HCT116 (cell line): Measurements from ENCODE around the gene SETD6.

Experiments used
- ATF3 ChIP-seq: IDR thresholded peaks from 2 replicates; pipeline ENCODE4 v1.6.1; 2012
- TF ChIP-seq, protein P1 (sequence below): IDR thresholded peaks from 2 replicates; pipeline ENCODE4 v1.6.1; 2012; ENCODE audit warnings: low read depth

DNA sequence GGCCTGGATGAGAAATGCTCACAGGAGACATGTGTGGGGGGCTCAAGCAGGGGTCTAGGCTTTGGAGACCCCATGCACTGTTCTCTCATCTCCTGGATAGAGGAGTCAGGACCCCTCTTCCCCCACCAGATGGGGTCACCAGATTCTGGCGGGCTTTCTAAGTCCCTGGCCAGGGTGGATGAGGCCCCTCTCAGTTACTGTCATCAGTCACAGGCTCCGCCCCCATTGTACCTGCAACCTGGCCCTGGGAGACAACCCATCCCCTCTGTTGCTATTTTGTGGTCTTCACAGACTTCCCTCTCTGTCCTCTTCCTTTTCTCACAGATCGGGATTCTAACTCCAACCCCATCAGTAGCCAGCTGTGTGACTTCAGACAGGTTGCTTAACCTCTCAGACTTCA, 48.9 kb upstream of the SETD6 start:
- TF ChIP-seq ATF3 = no peak
- TF ChIP-seq, protein P1, sequence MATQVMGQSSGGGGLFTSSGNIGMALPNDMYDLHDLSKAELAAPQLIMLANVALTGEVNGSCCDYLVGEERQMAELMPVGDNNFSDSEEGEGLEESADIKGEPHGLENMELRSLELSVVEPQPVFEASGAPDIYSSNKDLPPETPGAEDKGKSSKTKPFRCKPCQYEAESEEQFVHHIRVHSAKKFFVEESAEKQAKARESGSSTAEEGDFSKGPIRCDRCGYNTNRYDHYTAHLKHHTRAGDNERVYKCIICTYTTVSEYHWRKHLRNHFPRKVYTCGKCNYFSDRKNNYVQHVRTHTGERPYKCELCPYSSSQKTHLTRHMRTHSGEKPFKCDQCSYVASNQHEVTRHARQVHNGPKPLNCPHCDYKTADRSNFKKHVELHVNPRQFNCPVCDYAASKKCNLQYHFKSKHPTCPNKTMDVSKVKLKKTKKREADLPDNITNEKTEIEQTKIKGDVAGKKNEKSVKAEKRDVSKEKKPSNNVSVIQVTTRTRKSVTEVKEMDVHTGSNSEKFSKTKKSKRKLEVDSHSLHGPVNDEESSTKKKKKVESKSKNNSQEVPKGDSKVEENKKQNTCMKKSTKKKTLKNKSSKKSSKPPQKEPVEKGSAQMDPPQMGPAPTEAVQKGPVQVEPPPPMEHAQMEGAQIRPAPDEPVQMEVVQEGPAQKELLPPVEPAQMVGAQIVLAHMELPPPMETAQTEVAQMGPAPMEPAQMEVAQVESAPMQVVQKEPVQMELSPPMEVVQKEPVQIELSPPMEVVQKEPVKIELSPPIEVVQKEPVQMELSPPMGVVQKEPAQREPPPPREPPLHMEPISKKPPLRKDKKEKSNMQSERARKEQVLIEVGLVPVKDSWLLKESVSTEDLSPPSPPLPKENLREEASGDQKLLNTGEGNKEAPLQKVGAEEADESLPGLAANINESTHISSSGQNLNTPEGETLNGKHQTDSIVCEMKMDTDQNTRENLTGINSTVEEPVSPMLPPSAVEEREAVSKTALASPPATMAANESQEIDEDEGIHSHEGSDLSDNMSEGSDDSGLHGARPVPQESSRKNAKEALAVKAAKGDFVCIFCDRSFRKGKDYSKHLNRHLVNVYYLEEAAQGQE = no peak
